Endothelial cell of umbilical vein (primary cell): Measurements from ENCODE around the gene TMEM186. TPM values are rescaled to one million over a fixed set of nuclear protein-coding genes. Genes with fewer than 3 reads are reported as not detected.

ENCODE experiments used
- BruUV-seq: library from RNA; stranded (reverse); fragments of 400-500 nt; replicated peaks from 2 replicates; lab custom pipeline; 2021; lab: Mats Ljungman, UMichigan
- CTCF ChIA-PET: fragments of 300-600, 350-600 bp; sonication (Branson Sonifier 250); formaldehyde crosslinking; loops from one replicate; lab custom pipeline; 2021; ENCODE audit warnings: antibody characterized with exemption, inconsistent platforms; lab: Charles Lee
- POLR2A ChIA-PET: fragments of 300-600, 350-600 bp; sonication (Branson Sonifier 250); formaldehyde crosslinking; loops from one replicate; lab custom pipeline; 2021; ENCODE audit warnings: antibody characterized with exemption, inconsistent platforms; lab: Charles Lee
- DNase-seq: peaks from one replicate; pipeline ENCODE4 v3.0.0-alpha.2; 2011; ENCODE audit warnings: low read depth, low spot score
- FAIRE-seq: peaks from 2 replicates; lab custom pipeline; 2011; peaks lifted over from hg19 to GRCh38; lab: Jason Lieb, UNC
- H2AFZ ChIP-seq: 2 replicates; pipeline ENCODE4 v1.6.0; 2012; ENCODE audit warnings: low read depth, low read length, control low read depth, inconsistent platforms
- H3K27ac ChIP-seq: 2 replicates; pipeline ENCODE4 v1.5.1; 2011; ENCODE audit warnings: low read depth, mild to moderate bottlenecking, control low read depth, low read length, moderate library complexity; ENCODE audit not compliant: insufficient read depth
- H3K27me3 ChIP-seq, 2 experiments: 2 replicates each; pipeline versions ENCODE4 v1.6.0 to v1.6.1; 2011; ENCODE audit warnings: low read length in 2 of 2, mixed read lengths in 1 of 2; ENCODE audit not compliant: control insufficient read depth in 2 of 2, insufficient read depth in 2 of 2
- H3K36me3 ChIP-seq, 2 experiments: 2 replicates in 1 of 2; 3 replicates in 1 of 2; pipeline ENCODE4 v1.5.1; 2011; ENCODE audit warnings: low read length in 2 of 2, mild to moderate bottlenecking in 1 of 2, moderate library complexity in 1 of 2; ENCODE audit not compliant: control insufficient read depth in 2 of 2, insufficient read depth in 2 of 2; ENCODE audit errors: extremely low read depth in 1 of 2
- H3K4me1 ChIP-seq: 3 replicates; pipeline ENCODE4 v1.5.1; 2011; ENCODE audit warnings: mild to moderate bottlenecking, low read length; ENCODE audit not compliant: control insufficient read depth, insufficient read depth; ENCODE audit errors: extremely low read depth
- H3K4me2 ChIP-seq: 2 replicates; pipeline ENCODE4 v1.6.1; 2011; ENCODE audit warnings: low read length, control low read depth, mixed read lengths; ENCODE audit not compliant: insufficient read depth
- H3K4me3 ChIP-seq, 3 experiments: fragments of 200-600 bp in 1 of 3; sonication (generic), shearing (Covaris generic) in 1 of 3; replicated peaks in 1 of 3; 2 replicates each; pipeline ENCODE4 v1.5.1; 2011 to 2016; ENCODE audit warnings: control low read depth in 3 of 3, low read length in 3 of 3, mild to moderate bottlenecking in 2 of 3, inconsistent platforms in 1 of 3, low read depth in 1 of 3, moderate library complexity in 1 of 3; ENCODE audit not compliant: insufficient read depth in 1 of 3
- H3K79me2 ChIP-seq: 2 replicates; pipeline ENCODE4 v1.6.0; 2012; ENCODE audit warnings: low read length, inconsistent platforms; ENCODE audit not compliant: control insufficient read depth, insufficient read depth
- H3K9ac ChIP-seq: replicated peaks from 2 replicates; pipeline ENCODE3; 2011; ENCODE audit warnings: low read length, control low read depth; ENCODE audit not compliant: insufficient read depth; ENCODE audit errors: extremely low read depth
- H3K9me1 ChIP-seq: replicated peaks from 3 replicates; pipeline ENCODE4 v1.6.0; 2011; ENCODE audit warnings: mild to moderate bottlenecking, low read length; ENCODE audit not compliant: control insufficient read depth, insufficient read depth; ENCODE audit errors: extremely low read depth
- H3K9me3 ChIP-seq: replicated peaks from 2 replicates; pipeline ENCODE4 v1.5.1; 2012; ENCODE audit warnings: low read length, inconsistent platforms; ENCODE audit not compliant: control insufficient read depth, insufficient read depth
- H4K20me1 ChIP-seq: replicated peaks from 2 replicates; pipeline ENCODE3; 2011; ENCODE audit warnings: mild to moderate bottlenecking, low read length; ENCODE audit not compliant: control insufficient read depth, insufficient read depth; ENCODE audit errors: extremely low read depth
- CTCF ChIP-seq, 2 donors: IDR thresholded peaks; 1 replicate in 1 of 2; 2 replicates in 1 of 2; pipeline ENCODE4 v1.5.1; 2011; ENCODE audit warnings: low read length in 2 of 2, mild to moderate bottlenecking in 2 of 2, moderate library complexity in 2 of 2, control low read depth in 1 of 2, inconsistent platforms in 1 of 2, low read depth in 1 of 2; ENCODE audit not compliant: insufficient read depth in 1 of 2; ENCODE audit errors: extremely low read depth in 1 of 2
- EZH2 ChIP-seq: IDR thresholded peaks from 2 replicates; pipeline ENCODE4 v1.6.1; 2012; ENCODE audit warnings: borderline replicate concordance, low read depth, mild to moderate bottlenecking, moderate library complexity, low read length, inconsistent platforms; ENCODE audit not compliant: severe bottlenecking
- FOS ChIP-seq: IDR thresholded peaks from 2 replicates; pipeline ENCODE4 v1.6.1; 2011; ENCODE audit warnings: mild to moderate bottlenecking, low read length, moderate library complexity, borderline replicate concordance; ENCODE audit not compliant: insufficient read depth
- GATA2 ChIP-seq: IDR thresholded peaks from 2 replicates; pipeline ENCODE4 v1.7.0; 2011; ENCODE audit warnings: low read depth, mild to moderate bottlenecking, moderate library complexity, mixed read lengths, low read length; ENCODE audit not compliant: insufficient read length, insufficient read depth
- JUN ChIP-seq: IDR thresholded peaks from 2 replicates; pipeline ENCODE4 v1.6.1; 2011; ENCODE audit warnings: borderline replicate concordance, low read depth; ENCODE audit not compliant: insufficient read length, insufficient read depth
- MAX ChIP-seq: IDR thresholded peaks from 2 replicates; pipeline ENCODE4 v1.6.1; 2011; ENCODE audit not compliant: insufficient read depth, insufficient read length
- MYC ChIP-seq: IDR thresholded peaks from one replicate; pipeline ENCODE4 v1.6.1; 2011; ENCODE audit warnings: mild to moderate bottlenecking, low read depth, low read length
- POLR2A ChIP-seq: IDR thresholded peaks from 2 replicates; pipeline ENCODE4 v1.6.1; 2012; ENCODE audit warnings: low read depth, mild to moderate bottlenecking, control low read depth, low read length
- POLR2AphosphoS5 ChIP-seq: IDR thresholded peaks from 2 replicates; pipeline ENCODE4 v1.6.1; 2012; ENCODE audit warnings: low read depth, mild to moderate bottlenecking, control low read depth, low read length, moderate library complexity; ENCODE audit not compliant: insufficient read depth
- dilution Hi-C: fragments of 300-500 bp; cut with MboI; formaldehyde crosslinking; loops from one replicate; pipeline ENCODE4 v1.15.0; 2019; ENCODE audit warnings: low sequenced_read_pairs; ENCODE audit not compliant: extremely low pct_ligation_motif_present
- intact Hi-C: fragments of 100-400 bp; cut with micrococcal nuclease; formaldehyde crosslinking; loops from one replicate; pipeline ENCODE4 v1.10.0; 2022
- polyA plus RNA-seq, 4 experiments: library from polyadenylated mRNA; depleted of rRNA in 3 of 4; stranded (reverse) in 3 of 4; unstranded in 1 of 4; fragments of >200 nt; gene quantifications; 2 replicates each; pipeline versions ENCODE4 v1.2.1 to v1.2.3, GENCODE V29; 2011 to 2012; ENCODE audit warnings: missing spikeins in 1 of 4
- total RNA-seq: library from RNA; stranded (reverse); gene quantifications from 2 replicates; pipeline ENCODE4 v1.2.3, GENCODE V29; 2021

TMEM186 gene
- total and polyA plus RNA-seq, 2 donors (not counting 3 experiments of a cell fraction or from before 2014, with no cell fraction given), result 8.0 to 9.6 TPM

- peaks cover 9 to 10% of the 10 kb centered on the region in 2 experiments for H3K36me3 ChIP-seq
- H3K79me2 ChIP-seq, result peaks cover 67% of the 10 kb centered on the region
- POLR2A ChIA-PET, result no interaction called here
- BruUV-seq, result no TSS peak
- FAIRE-seq (no peak), DNase-seq (no peak)
- dilution Hi-C loops, result no loop called here
- no peaks in the 10 kb centered on the region for H3K9me3 ChIP-seq
- H3K27ac ChIP-seq, result peak overlapping the region; percentile 62
- peak overlapping the region; percentile 49 to 95 (median 83) for H3K4me3 ChIP-seq
- H3K9me1 ChIP-seq, result no peaks in the 10 kb centered on the region
- CTCF ChIA-PET, result no interaction called here
- H3K4me1 ChIP-seq, result peaks cover 25% of the 10 kb centered on the region
- peaks cover 4% of the 10 kb centered on the region for H4K20me1 ChIP-seq
- intact Hi-C loops, result loop anchor here (1.0 to 10.0 kb wide), 3 partner anchors 166 to 336 kb away; partner anchors contain the start of gene HAPSTR1
- peak overlapping the region; percentile 83 for H3K9ac ChIP-seq
- no peaks in the 10 kb centered on the region for H3K27me3 ChIP-seq
- H3K4me2 ChIP-seq, result peak overlapping the region; percentile 99
- no peak overlapping the region for H2AFZ ChIP-seq
- TF ChIP-seq JUN (no peak), MYC (no peak), POLR2AphosphoS5 (no peak), POLR2A (no peak), MAX (no peak), CTCF (IDR thresholded peaks at IDR 0.05; ENCODE audit: extremely low read depth in 1 of 2, insufficient read depth in 1 of 2, low read depth in 1 of 2, low read length in 2 of 2) (no peak), EZH2 (no peak), FOS (no peak), GATA2 (no peak)
These were observed 1.2 kb upstream of the TMEM186 start for GRCh38 chr16:8798535-8799157.
